GM18861 (cell line): ENCODE results near the gene RAMACL.
"Not testable (repeated sequence)": the region's sequence is repeated elsewhere in the genome, so short reads cannot be mapped to it uniquely, and the experiment has no call there.

ENCODE experiments used
- ATAC-seq: cut with Tn5 transposase; IDR thresholded peaks from one replicate; pipeline ENCODE4 v1.9.1; 2021; ENCODE audit not compliant: unreplicated experiment

Gene RAMACL

GRCh38 chr6:166586424-166587156 lies at the start of gene RAMACL:
Gene RAMACL, minus strand, starts transcription at chr6:166586678. Its CDS starts 201 bp downstream, at chr6:166586477.
- ATAC-seq, result peak; percentile 71

- ATAC-seq, result no peak
Measured at GRCh38 chr6:166635013-166635970, 48.8 kb upstream of the RAMACL start.

GRCh38 chr6:166634581-166634980 lies 48.1 kb upstream of the RAMACL start:
- not testable (repeated sequence) for ATAC-seq

GRCh38 chr6:166633732-166634535 lies 47.5 kb upstream of the RAMACL start:
- ATAC-seq, result no peak

GRCh38 chr6:166632731-166633130 lies 46.3 kb upstream of the RAMACL start:
- ATAC-seq, result no peak

- ATAC-seq, result no peak
Measured at GRCh38 chr6:166630462-166630861, 44.0 kb upstream of the RAMACL start.

- ATAC-seq, result no peak
Measured at GRCh38 chr6:166629628-166630027, 43.1 kb upstream of the RAMACL start.

- peak; percentile 17 for ATAC-seq
Measured at GRCh38 chr6:166627875-166628801, 41.7 kb upstream of the RAMACL start.

GRCh38 chr6:166627033-166627874 lies 40.8 kb upstream of the RAMACL start, which contains the start of gene RPS6KA2:
Gene RPS6KA2, minus strand, starts transcription at chr6:166627251. Its CDS starts 232 bp downstream, at chr6:166627019.
- peak; percentile 86 for ATAC-seq

GRCh38 chr6:166626177-166627032 lies 39.9 kb upstream of the RAMACL start:
- peak; percentile 4 for ATAC-seq

- ATAC-seq, result no peak
Measured at GRCh38 chr6:166625356-166625755, 38.9 kb upstream of the RAMACL start.

GRCh38 chr6:166624275-166624674 lies 37.8 kb upstream of the RAMACL start:
- no peak for ATAC-seq

GRCh38 chr6:166623318-166623717 lies 36.8 kb upstream of the RAMACL start:
- no peak for ATAC-seq

- no peak for ATAC-seq
Measured at GRCh38 chr6:166621114-166621540, 34.6 kb upstream of the RAMACL start.

GRCh38 chr6:166620478-166621113 lies 34.1 kb upstream of the RAMACL start:
- ATAC-seq, result no peak

GRCh38 chr6:166619912-166620311 lies 33.4 kb upstream of the RAMACL start:
- no peak for ATAC-seq
